Caco-2 (cell line): ENCODE measurements around the gene TMEM115. TPM values are rescaled to one million over a fixed set of nuclear protein-coding genes. Genes with fewer than 3 reads are reported as not detected.

Experiments used
- BruUV-seq: library from RNA; stranded (reverse); fragments of 400-500 nt; replicated peaks from 2 replicates; lab custom pipeline; 2021; lab: Mats Ljungman, UMichigan
- CTCF ChIA-PET: fragments of 300-600 bp; sonication (Branson Sonifier 250); formaldehyde crosslinking; loops from one replicate; lab custom pipeline; 2022; ENCODE audit warnings: antibody characterized with exemption; lab: Charles Lee
- POLR2A ChIA-PET: fragments of 300-600 bp; sonication (Branson Sonifier 250); formaldehyde crosslinking; loops from one replicate; lab custom pipeline; 2022; ENCODE audit warnings: antibody characterized with exemption; lab: Charles Lee
- DNase-seq, 2 experiments: peaks; one replicate each; pipeline versions ENCODE4 v3.0.0 to v3.0.0-alpha.2; 2020 to 2022
- H3K27me3 ChIP-seq: replicated peaks from 2 replicates; pipeline ENCODE4 v1.6.0; 2011; ENCODE audit warnings: low read length; ENCODE audit not compliant: control insufficient read depth, insufficient read depth
- H3K36me3 ChIP-seq: 2 replicates; pipeline ENCODE4 v1.5.1; 2011; ENCODE audit warnings: low read length; ENCODE audit not compliant: control insufficient read depth, insufficient read depth
- H3K4me1 ChIP-seq: fragments of 250-450 bp; sonication (Bioruptor Pico); 2 replicates; pipeline ENCODE4 v1.5.1; 2020; ENCODE audit warnings: mild to moderate bottlenecking
- H3K4me3 ChIP-seq: 2 replicates; pipeline ENCODE4 v1.5.1; 2011; ENCODE audit warnings: low read depth, mild to moderate bottlenecking, control low read depth, low read length
- H3K9me3 ChIP-seq: fragments of 250-450 bp; sonication (Bioruptor Pico); 2 replicates; pipeline ENCODE4 v1.5.1; 2020; ENCODE audit warnings: mild to moderate bottlenecking, moderate library complexity
- H3K27ac Mint-ChIP-seq: one replicate; pipeline ENCODE4 v1.8.0; 2022; ENCODE audit warnings: mixed read lengths; ENCODE audit not compliant: unreplicated experiment
- H3K27me3 Mint-ChIP-seq: one replicate; pipeline ENCODE4 v1.8.0; 2022; ENCODE audit warnings: mixed read lengths; ENCODE audit not compliant: insufficient read depth, unreplicated experiment
- H3K36me3 Mint-ChIP-seq: one replicate; pipeline ENCODE4 v1.8.0; 2022; ENCODE audit warnings: mild to moderate bottlenecking, mixed read lengths; ENCODE audit not compliant: insufficient read depth, unreplicated experiment
- H3K4me1 Mint-ChIP-seq: one replicate; pipeline ENCODE4 v1.8.0; 2022; ENCODE audit warnings: low read depth, mixed read lengths; ENCODE audit not compliant: unreplicated experiment
- H3K4me3 Mint-ChIP-seq: one replicate; pipeline ENCODE4 v1.8.0; 2022; ENCODE audit warnings: mild to moderate bottlenecking, moderate library complexity, mixed read lengths; ENCODE audit not compliant: unreplicated experiment
- H3K9me3 Mint-ChIP-seq: one replicate; pipeline ENCODE4 v1.8.0; 2022; ENCODE audit warnings: mixed read lengths; ENCODE audit not compliant: unreplicated experiment
- intact Hi-C: fragments of 100-400 bp; cut with micrococcal nuclease; formaldehyde crosslinking; loops from one replicate; pipeline ENCODE4 v1.10.0; 2022; ENCODE audit not compliant: unreplicated experiment
- total RNA-seq: library from RNA; stranded (reverse); gene quantifications from 2 replicates; pipeline ENCODE4 v1.2.3, GENCODE V29; 2022
- TF ChIP-seq, protein P1 (sequence below), 2 experiments: fragments of 200-600 bp in 1 of 2; IDR thresholded peaks; 1 replicate in 1 of 2; 2 replicates in 1 of 2; pipeline versions ENCODE4 v1.5.1 to v1.8.0; 2011 to 2022; ENCODE audit warnings: antibody characterized with exemption in 1 of 2, control low read depth in 1 of 2, inconsistent platforms in 1 of 2, low read depth in 1 of 2, low read length in 1 of 2, mild to moderate bottlenecking in 1 of 2, moderate library complexity in 1 of 2; ENCODE audit not compliant: insufficient read depth in 1 of 2, severe bottlenecking in 1 of 2, unreplicated experiment in 1 of 2

The TMEM115 gene
- total RNA-seq, 1 experiment from 2014 or later: 23.9 TPM

DNA sequence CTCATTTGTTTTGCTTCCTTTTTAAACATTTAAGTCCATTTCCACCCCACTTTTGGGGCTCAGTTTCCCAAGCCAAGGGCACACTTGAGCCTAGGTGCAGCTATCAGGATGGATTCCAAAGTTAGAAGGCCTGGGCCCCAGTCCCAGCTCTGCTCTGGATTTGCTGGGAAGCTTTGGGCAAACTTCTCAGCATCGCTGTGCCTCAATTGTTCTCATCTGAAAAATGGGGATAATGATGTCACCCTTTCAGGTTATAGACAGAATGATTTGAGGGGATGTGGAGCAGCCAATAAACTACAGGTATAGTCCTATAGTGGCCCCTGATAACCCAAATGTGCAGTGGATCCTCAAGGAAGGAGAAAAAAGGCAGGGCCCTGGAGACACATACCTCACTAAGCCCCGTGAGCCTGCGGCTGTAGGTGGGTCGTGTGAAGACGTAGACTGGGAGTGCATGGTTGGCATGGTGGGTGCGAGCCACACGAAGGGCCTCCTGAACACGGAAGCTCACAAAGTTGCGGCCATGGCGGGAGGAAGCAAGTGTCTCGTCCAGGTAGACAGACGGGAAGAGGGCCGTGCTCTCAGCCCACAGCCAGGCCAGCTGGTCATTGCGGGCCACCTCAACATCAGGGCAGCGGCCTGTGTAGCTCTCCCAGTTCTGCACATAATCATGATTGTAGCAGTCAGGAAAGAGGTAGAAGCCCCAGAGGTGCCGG, 40.0 kb downstream of the TMEM115 start:
- intact Hi-C loops: no loop called here
- no peak overlapping the region for H3K4me3 ChIP-seq
- H3K4me1 ChIP-seq: peaks cover 31% of the 10 kb centered on the region
- H3K27me3 ChIP-seq: no peaks in the 10 kb centered on the region
- no peak for DNase-seq
- Mint-ChIP-seq H3K36me3 (peaks cover 44% of the 10 kb centered on the region), H3K27me3 (no peaks in the 10 kb centered on the region), H3K4me1 (peaks cover 17% of the 10 kb centered on the region), H3K4me3 (peak overlapping the region; percentile 62), H3K9me3 (no peaks in the 10 kb centered on the region), H3K27ac (no peak overlapping the region)
- H3K36me3 ChIP-seq: peaks cover 4% of the 10 kb centered on the region
- ChIA-PET POLR2A (no interaction called here), CTCF (interaction anchor here (1.4 kb wide), 1 partner anchor 18 kb away, joined by 3 read pairs; no protein-coding TSS in a partner anchor)
- no TSS peak for BruUV-seq
- no peaks in the 10 kb centered on the region for H3K9me3 ChIP-seq
- TF ChIP-seq, protein P1, sequence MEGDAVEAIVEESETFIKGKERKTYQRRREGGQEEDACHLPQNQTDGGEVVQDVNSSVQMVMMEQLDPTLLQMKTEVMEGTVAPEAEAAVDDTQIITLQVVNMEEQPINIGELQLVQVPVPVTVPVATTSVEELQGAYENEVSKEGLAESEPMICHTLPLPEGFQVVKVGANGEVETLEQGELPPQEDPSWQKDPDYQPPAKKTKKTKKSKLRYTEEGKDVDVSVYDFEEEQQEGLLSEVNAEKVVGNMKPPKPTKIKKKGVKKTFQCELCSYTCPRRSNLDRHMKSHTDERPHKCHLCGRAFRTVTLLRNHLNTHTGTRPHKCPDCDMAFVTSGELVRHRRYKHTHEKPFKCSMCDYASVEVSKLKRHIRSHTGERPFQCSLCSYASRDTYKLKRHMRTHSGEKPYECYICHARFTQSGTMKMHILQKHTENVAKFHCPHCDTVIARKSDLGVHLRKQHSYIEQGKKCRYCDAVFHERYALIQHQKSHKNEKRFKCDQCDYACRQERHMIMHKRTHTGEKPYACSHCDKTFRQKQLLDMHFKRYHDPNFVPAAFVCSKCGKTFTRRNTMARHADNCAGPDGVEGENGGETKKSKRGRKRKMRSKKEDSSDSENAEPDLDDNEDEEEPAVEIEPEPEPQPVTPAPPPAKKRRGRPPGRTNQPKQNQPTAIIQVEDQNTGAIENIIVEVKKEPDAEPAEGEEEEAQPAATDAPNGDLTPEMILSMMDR (IDR thresholded peaks at IDR 0.05; ENCODE audit: insufficient read depth in 1 of 2, low read depth in 1 of 2, low read length in 1 of 2, severe bottlenecking in 1 of 2, unreplicated experiment in 1 of 2): no peak

DNA sequence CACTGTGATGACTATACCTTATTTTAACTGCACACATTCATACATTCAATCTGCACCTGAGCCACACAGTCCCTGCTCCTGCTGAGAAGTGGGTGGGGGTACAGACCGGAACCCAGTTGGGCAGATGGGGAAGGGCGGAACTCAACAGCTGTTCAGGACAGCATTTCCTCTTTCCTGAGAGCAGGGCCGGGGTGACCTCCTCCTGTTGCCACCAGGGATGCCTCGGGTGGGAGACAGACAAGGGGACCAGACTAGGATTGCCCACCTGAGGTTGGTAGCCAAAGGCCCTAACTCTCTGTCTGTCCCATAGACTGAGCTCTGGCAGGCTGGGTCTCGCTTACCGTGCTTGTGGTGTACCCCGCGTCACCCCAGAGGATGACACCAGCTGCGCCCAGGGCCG, 40.7 kb downstream of the TMEM115 start:
- Mint-ChIP-seq H3K27me3 (no peaks in the 10 kb centered on the region), H3K9me3 (no peaks in the 10 kb centered on the region), H3K27ac (no peak overlapping the region), H3K4me3 (no peak overlapping the region), H3K36me3 (peaks cover 46% of the 10 kb centered on the region), H3K4me1 (peaks cover 17% of the 10 kb centered on the region)
- BruUV-seq: no TSS peak
- TF ChIP-seq, protein P1 (IDR thresholded peaks at IDR 0.05; ENCODE audit: insufficient read depth in 1 of 2, low read depth in 1 of 2, low read length in 1 of 2, severe bottlenecking in 1 of 2, unreplicated experiment in 1 of 2): no peak
- no peaks in the 10 kb centered on the region for H3K27me3 ChIP-seq
- peaks cover 25% of the 10 kb centered on the region for H3K4me1 ChIP-seq
- POLR2A ChIA-PET: no interaction called here
- H3K9me3 ChIP-seq: no peaks in the 10 kb centered on the region
- no peak overlapping the region for H3K4me3 ChIP-seq
- DNase-seq: no peak
- intact Hi-C loops: no loop called here
- H3K36me3 ChIP-seq: peaks cover 4% of the 10 kb centered on the region
- CTCF ChIA-PET: no interaction called here

DNA sequence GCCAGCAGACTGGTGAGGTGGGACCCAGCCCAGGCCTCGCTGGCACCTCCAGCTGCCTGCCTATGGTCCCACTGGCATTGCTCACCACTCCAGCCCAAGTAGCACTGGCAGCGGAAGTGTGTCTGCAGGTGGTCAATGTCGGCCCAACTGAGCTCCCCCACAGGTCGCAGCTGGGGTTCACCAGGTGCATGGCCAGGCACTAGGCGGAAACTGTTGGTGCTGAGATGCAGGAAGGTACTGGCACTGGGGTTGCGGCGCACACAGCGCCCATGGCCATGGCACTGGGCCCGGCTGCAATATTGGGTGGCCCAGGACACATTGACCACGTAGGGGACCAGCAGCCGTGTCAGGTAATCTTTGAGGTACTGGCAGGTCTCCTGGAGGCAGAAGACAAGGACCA, 41.2 kb downstream of the TMEM115 start:
- BruUV-seq: no TSS peak
- Histone ChIP-seq H3K27me3 (no peaks in the 10 kb centered on the region), H3K9me3 (no peaks in the 10 kb centered on the region), H3K36me3 (peaks cover 4% of the 10 kb centered on the region), H3K4me1 (peaks cover 25% of the 10 kb centered on the region), H3K4me3 (no peak overlapping the region)
- Mint-ChIP-seq H3K27me3 (no peaks in the 10 kb centered on the region), H3K36me3 (peaks cover 47% of the 10 kb centered on the region), H3K27ac (no peak overlapping the region), H3K4me1 (peaks cover 17% of the 10 kb centered on the region), H3K4me3 (no peak overlapping the region), H3K9me3 (no peaks in the 10 kb centered on the region)
- intact Hi-C loops: no loop called here
- CTCF ChIA-PET: no interaction called here
- POLR2A ChIA-PET: no interaction called here
- no peak for DNase-seq
- TF ChIP-seq, protein P1 (IDR thresholded peaks at IDR 0.05; ENCODE audit: insufficient read depth in 1 of 2, low read depth in 1 of 2, low read length in 1 of 2, severe bottlenecking in 1 of 2, unreplicated experiment in 1 of 2): no peak
